Measurements from ENCODE around the gene PRR23B. TPM values are rescaled to one million over a fixed set of nuclear protein-coding genes. Genes with fewer than 3 reads are reported as not detected.

Gene PRR23B
- total RNA-seq, 1 experiment from 2014 or later, result not detected

GRCh38 chr3:138974462-138974861, 46.3 kb downstream of the PRR23B start:
- DNase-seq (ENCODE audit: low read depth), result peak; percentile 61

DNA sequence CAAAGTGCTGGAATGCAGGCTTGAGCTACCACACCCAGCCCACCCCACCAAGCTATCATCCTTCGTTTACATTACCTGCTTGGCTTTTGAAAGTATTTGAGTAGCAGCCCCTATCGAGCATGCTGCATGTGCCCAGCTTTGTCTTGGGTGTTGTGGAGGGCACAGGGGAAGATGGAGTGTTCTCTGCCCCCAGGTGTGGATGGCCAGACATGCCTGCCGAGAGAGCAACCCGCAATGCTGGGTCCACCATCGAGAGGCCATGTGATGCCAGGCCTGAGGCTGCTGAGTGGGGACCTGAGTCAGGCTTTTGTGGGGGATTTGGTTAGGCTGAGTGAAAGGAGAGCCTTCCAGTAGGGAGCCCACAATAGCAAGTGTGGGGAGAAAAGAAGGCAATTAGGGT, 47.8 kb downstream of the PRR23B start:
- DNase-seq (ENCODE audit: low read depth), result no peak

GRCh38 chr3:138971766-138972320, 48.9 kb downstream of the PRR23B start:
- peak; percentile 38 for DNase-seq (ENCODE audit: low read depth)

Other genes with a start within 250 kb of the PRR23B start
- gene PIK3CB, start 186.0 kb downstream of the PRR23B start, total RNA-seq (2014; rRNA removed; shearing (Covaris generic)), result 9.1 and 11.1 TPM in 2 replicates
- gene FOXL2, start 73.8 kb downstream of the PRR23B start, total RNA-seq (2014; rRNA removed; shearing (Covaris generic)), result under 0.01 and 0.36 TPM in 2 replicates
- gene FOXL2NB, start 73.7 kb downstream of the PRR23B start, total RNA-seq (2014; rRNA removed; shearing (Covaris generic)), result under 0.01 TPM in 1 of 2 replicates, not detected in the other
- not detected in 2 replicates for gene PRR23A, start 14.7 kb downstream of the PRR23B start, total RNA-seq (2014; rRNA removed; shearing (Covaris generic))
- not detected in 2 replicates for gene PRR23C, start 24.0 kb upstream of the PRR23B start, total RNA-seq (2014; rRNA removed; shearing (Covaris generic))

Data from RPMI7951 (cell line).